Measurements from ENCODE around the gene ZFYVE19. TPM values are rescaled to one million over a fixed set of nuclear protein-coding genes. Genes with fewer than 3 reads are reported as not detected.

ZFYVE19 gene
- total and polyA plus RNA-seq, 12 donors, result 11.9 to 29.2 (median 17.9) TPM

GRCh38 chr15:40854161-40854560, 47.3 kb downstream of the ZFYVE19 start:
- DNase-seq, result no peak
- intact Hi-C loops (cut with DNase I), result loop anchor here in 2 of 10 donors (10.0 kb wide), 1 partner anchor 331 kb away; no protein-coding TSS in a partner anchor
- no peak overlapping the region for H3K4me3 ChIP-seq
- H3K4me1 ChIP-seq, result peaks cover 0 to 14% (median 0%) of the 10 kb centered on the region in 9 donors
- H3K36me3 ChIP-seq, result no peaks in the 10 kb centered on the region
- no peak overlapping the region for H3K27ac ChIP-seq
- WGBS, 2 donors, result 55 to 63% methylated on average over 10 of the region's 10 CpGs
- ATAC-seq, result no peak
- TF ChIP-seq CTCF (IDR thresholded peaks at IDR 0.05), result no peak
- no peaks in the 10 kb centered on the region for H3K9me3 ChIP-seq
- peaks cover 0 to 14% (median 0%) of the 10 kb centered on the region in 7 donors for H3K27me3 ChIP-seq

GRCh38 chr15:40855706-40856234, 48.9 kb downstream of the ZFYVE19 start:
- intact Hi-C loops (cut with DNase I), result loop anchor here in 9 of 10 donors (1.0 to 10.0 kb wide), 6 partner anchors 31 to 332 kb away; partner anchors contain the start of gene VPS18 (in 4 of the 9)
- TF ChIP-seq CTCF (IDR thresholded peaks at IDR 0.05), result no peak
- no peak for ATAC-seq

GRCh38 chr15:40856746-40857145, 49.9 kb downstream of the ZFYVE19 start:
- intact Hi-C loops (cut with DNase I), result loop anchor here in 8 of 10 donors (2.0 to 10.0 kb wide), 5 partner anchors 36 to 331 kb away; partner anchors contain the start of gene VPS18 (in 4 of the 8)
- no peak overlapping the region for H3K27ac ChIP-seq
- no peak for TF ChIP-seq CTCF (IDR thresholded peaks at IDR 0.05)
- H3K9me3 ChIP-seq, result no peaks in the 10 kb centered on the region
- no peak overlapping the region for H3K4me3 ChIP-seq
- no peaks in the 10 kb centered on the region for H3K36me3 ChIP-seq
- WGBS, 2 donors, result 70 to 76% methylated on average over 8 of the region's 8 CpGs
- H3K27me3 ChIP-seq, result peaks cover 0 to 19% (median 0%) of the 10 kb centered on the region in 7 donors
- H3K4me1 ChIP-seq, result peaks cover 0 to 20% (median 0%) of the 10 kb centered on the region in 9 donors
- DNase-seq (no peak), ATAC-seq (no peak)

More at GRCh38 chr15:40855706-40856234, 48.9 kb downstream of the ZFYVE19 start:
- H3K27ac ChIP-seq, result no peak overlapping the region
- H3K36me3 ChIP-seq, result no peaks in the 10 kb centered on the region
- H3K4me3 ChIP-seq, result no peak overlapping the region
- peaks cover 0 to 19% (median 0%) of the 10 kb centered on the region in 7 donors for H3K27me3 ChIP-seq
- peaks cover 0 to 19% (median 0%) of the 10 kb centered on the region in 9 donors for H3K4me1 ChIP-seq
- no peak for DNase-seq
- no peaks in the 10 kb centered on the region for H3K9me3 ChIP-seq
- WGBS, 2 donors, result 81 to 86% methylated on average over 13 of the region's 13 CpGs

- no peaks in the 10 kb centered on the region for H3K36me3 ChIP-seq
- no peak overlapping the region for H3K27ac ChIP-seq
- peaks cover 0 to 19% (median 0%) of the 10 kb centered on the region in 7 donors for H3K27me3 ChIP-seq
- ATAC-seq (peak; percentile 75 to 89 (median 84)), DNase-seq (peak; percentile 57 to 73)
- WGBS, 2 donors, result 24 to 25% methylated on average over 15 of the region's 15 CpGs
- H3K9me3 ChIP-seq, result no peaks in the 10 kb centered on the region
- peak; percentile 86 to 95 (median 93) for TF ChIP-seq CTCF (IDR thresholded peaks at IDR 0.05)
- H3K4me1 ChIP-seq, result peaks cover 0 to 20% (median 0%) of the 10 kb centered on the region in 9 donors
- H3K4me3 ChIP-seq, result no peak overlapping the region
- intact Hi-C loops (cut with DNase I), result loop anchor here in 9 of 10 donors (2.0 to 10.0 kb wide), 6 partner anchors 35 to 330 kb away; partner anchors contain the start of gene VPS18 (in 6 of the 9)
These were observed 50.9 kb downstream of the ZFYVE19 start for GRCh38 chr15:40857601-40858341.

Measured in heart right ventricle (tissue), 16 donors.